WTC11 (cell line): Measurements from ENCODE around the gene C11orf97. TPM values are rescaled to one million over a fixed set of nuclear protein-coding genes. Genes with fewer than 3 reads are reported as not detected.

ENCODE experiments used
- ATAC-seq: fragments of 200-7000 bp; cut with Tn5 transposase; 2 replicates; pipeline ENCODE4 v1.10.0; 2021; ENCODE audit warnings: mild to moderate bottlenecking, moderate library complexity
- CTCF ChIA-PET: fragments of 300-600 bp; sonication (Branson Sonifier 250); formaldehyde crosslinking; loops from one replicate; lab custom pipeline; 2021; ENCODE audit warnings: antibody characterized with exemption; lab: Charles Lee
- POLR2A ChIA-PET: fragments of 350-600 bp; sonication (Branson Sonifier 250); formaldehyde crosslinking; loops from one replicate; lab custom pipeline; 2021; ENCODE audit warnings: antibody characterized with exemption; lab: Charles Lee
- DNase-seq: peaks from one replicate; pipeline ENCODE4 v3.0.0; 2021; ENCODE audit warnings: low spot score
- H3K27ac Mint-ChIP-seq: 2 replicates; pipeline ENCODE4 v1.8.0; 2021; ENCODE audit warnings: mixed read lengths
- H3K27me3 Mint-ChIP-seq: 2 replicates; pipeline ENCODE4 v1.8.0; 2021; ENCODE audit warnings: low read depth, mild to moderate bottlenecking, moderate library complexity, mixed read lengths
- H3K36me3 Mint-ChIP-seq: 2 replicates; pipeline ENCODE4 v1.8.0; 2021; ENCODE audit warnings: mixed read lengths
- H3K4me1 Mint-ChIP-seq: 2 replicates; pipeline ENCODE4 v1.8.0; 2022; ENCODE audit warnings: mixed read lengths
- H3K4me3 Mint-ChIP-seq: 2 replicates; pipeline ENCODE4 v1.8.0; 2021; ENCODE audit warnings: mild to moderate bottlenecking, moderate library complexity, mixed read lengths
- H3K9me3 Mint-ChIP-seq: 2 replicates; pipeline ENCODE4 v1.8.0; 2021; ENCODE audit warnings: mixed read lengths
- ARID4B ChIP-seq: sonication (generic); formaldehyde crosslinking; IDR thresholded peaks from 2 replicates; pipeline ENCODE4 v1.8.0; 2023; ENCODE audit warnings: missing genetic modification reagents, mild to moderate bottlenecking, borderline replicate concordance
- ELF4 ChIP-seq: sonication (generic); formaldehyde crosslinking; IDR thresholded peaks from 2 replicates; pipeline ENCODE4 v1.8.1; 2022; ENCODE audit warnings: low read depth, mild to moderate bottlenecking, moderate library complexity, missing genetic modification reagents
- FOXJ3 ChIP-seq: sonication (generic); formaldehyde crosslinking; IDR thresholded peaks from 2 replicates; pipeline ENCODE4 v1.9.0; 2021; ENCODE audit warnings: missing genetic modification reagents, mild to moderate bottlenecking, borderline replicate concordance
- FOXK1 ChIP-seq: sonication (generic); formaldehyde crosslinking; IDR thresholded peaks from 2 replicates; pipeline ENCODE4 v1.8.0; 2022; ENCODE audit warnings: mild to moderate bottlenecking, moderate library complexity, missing genetic modification reagents
- FOXP1 ChIP-seq: sonication (generic); formaldehyde crosslinking; IDR thresholded peaks from 2 replicates; pipeline ENCODE4 v1.8.0; 2022; ENCODE audit warnings: missing genetic modification reagents, mild to moderate bottlenecking, moderate library complexity, borderline replicate concordance
- HMGA2 ChIP-seq: fragments of 250-450 bp; sonication (Bioruptor Pico); IDR thresholded peaks from 2 replicates; pipeline ENCODE4 v1.4.0; 2021; ENCODE audit warnings: mild to moderate bottlenecking, moderate library complexity
- IRF1 ChIP-seq: sonication (generic); formaldehyde crosslinking; IDR thresholded peaks from 2 replicates; pipeline ENCODE4 v1.8.0; 2023; ENCODE audit warnings: missing genetic modification reagents
- NFATC4 ChIP-seq: fragments of 250-450 bp; sonication (Bioruptor Pico); IDR thresholded peaks from 2 replicates; pipeline ENCODE4 v1.9.0; 2021; ENCODE audit warnings: mild to moderate bottlenecking
- OVOL2 ChIP-seq: fragments of 250-450 bp; sonication (Bioruptor Pico); IDR thresholded peaks from 2 replicates; pipeline ENCODE4 v1.9.0; 2021; ENCODE audit warnings: mild to moderate bottlenecking, borderline replicate concordance
- PRDM15 ChIP-seq: sonication (generic); formaldehyde crosslinking; IDR thresholded peaks from 2 replicates; pipeline ENCODE4 v1.8.0; 2022; ENCODE audit warnings: missing genetic modification reagents
- RELA ChIP-seq: sonication (generic); formaldehyde crosslinking; IDR thresholded peaks from 2 replicates; pipeline ENCODE4 v1.8.1; 2022; ENCODE audit warnings: missing genetic modification reagents, mild to moderate bottlenecking, borderline replicate concordance
- RORB ChIP-seq: fragments of 250-450 bp; sonication (Bioruptor Pico); IDR thresholded peaks from 2 replicates; pipeline ENCODE4 v1.9.0; 2021; ENCODE audit warnings: mild to moderate bottlenecking
- SMAD4 ChIP-seq: sonication (generic); formaldehyde crosslinking; IDR thresholded peaks from 2 replicates; pipeline ENCODE4 v1.8.0; 2022; ENCODE audit warnings: mild to moderate bottlenecking, missing genetic modification reagents
- SOX15 ChIP-seq: fragments of 250-450 bp; sonication (Bioruptor Pico); IDR thresholded peaks from 2 replicates; pipeline ENCODE4 v1.9.0; 2021; ENCODE audit warnings: mild to moderate bottlenecking
- TEAD1 ChIP-seq: sonication (generic); formaldehyde crosslinking; IDR thresholded peaks from 2 replicates; pipeline ENCODE4 v1.8.0; 2022; ENCODE audit warnings: mild to moderate bottlenecking, missing genetic modification reagents
- ZBTB43 ChIP-seq: sonication (generic); formaldehyde crosslinking; IDR thresholded peaks from 2 replicates; pipeline ENCODE4 v1.8.1; 2023; ENCODE audit warnings: mild to moderate bottlenecking, missing genetic modification reagents
- ZNF121 ChIP-seq: sonication (generic); formaldehyde crosslinking; IDR thresholded peaks from 2 replicates; pipeline ENCODE4 v1.8.0; 2023; ENCODE audit warnings: missing genetic modification reagents
- ZNF317 ChIP-seq: sonication (generic); formaldehyde crosslinking; IDR thresholded peaks from 2 replicates; pipeline ENCODE4 v1.8.1; 2023; ENCODE audit warnings: low read depth, mild to moderate bottlenecking, moderate library complexity, missing genetic modification reagents, borderline replicate concordance
- ZNF512 ChIP-seq: sonication (generic); formaldehyde crosslinking; IDR thresholded peaks from 2 replicates; pipeline ENCODE4 v1.8.1; 2022; ENCODE audit warnings: missing genetic modification reagents, borderline replicate concordance
- total RNA-seq: library from RNA; stranded (reverse); gene quantifications from 3 replicates; pipeline ENCODE4 v1.2.3, GENCODE V29; 2021
- TF ChIP-seq, protein P1 (sequence below): fragments of 250-450 bp; sonication (Bioruptor Pico); IDR thresholded peaks from 2 replicates; pipeline ENCODE4 v2.1.2; 2022; ENCODE audit warnings: mild to moderate bottlenecking, moderate library complexity

Gene C11orf97
- total RNA-seq, 1 experiment from 2014 or later, result not detected

DNA sequence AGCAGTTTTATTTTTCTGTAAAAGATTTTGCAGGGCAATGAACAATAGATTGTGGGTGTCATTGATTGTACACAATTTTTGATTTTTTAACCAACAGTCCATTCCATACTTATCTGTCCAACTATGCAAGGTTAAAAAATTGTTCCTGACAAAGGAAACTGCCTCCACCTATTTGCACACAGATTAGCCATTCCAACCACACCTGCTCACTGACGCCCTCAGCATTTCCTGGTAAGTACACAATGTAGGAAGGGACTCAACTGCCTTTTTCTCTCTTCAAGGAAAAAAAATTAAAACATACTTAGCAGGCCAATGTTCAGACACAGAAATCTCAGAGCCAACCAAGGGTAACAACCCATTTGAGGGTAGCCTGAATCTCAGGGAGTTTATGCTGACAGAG lies 27.2 kb downstream of the C11orf97 start:
- Mint-ChIP-seq H3K4me3 (no peak overlapping the region), H3K27ac (no peak overlapping the region), H3K4me1 (peaks cover 14% of the 10 kb centered on the region), H3K27me3 (peaks cover 23% of the 10 kb centered on the region), H3K36me3 (no peaks in the 10 kb centered on the region), H3K9me3 (no peaks in the 10 kb centered on the region)
- DNase-seq, result no peak
- TF ChIP-seq RELA (CRISPR knock-in tag), result no peak
- no peak for TF ChIP-seq HMGA2 (CRISPR knock-in tag)
- TF ChIP-seq ZNF512 (CRISPR knock-in tag), result no peak
- no peak for TF ChIP-seq FOXJ3
- TF ChIP-seq ZNF317 (CRISPR knock-in tag), result no peak
- no peak for TF ChIP-seq FOXP1 (CRISPR knock-in tag)
- TF ChIP-seq, protein P1, sequence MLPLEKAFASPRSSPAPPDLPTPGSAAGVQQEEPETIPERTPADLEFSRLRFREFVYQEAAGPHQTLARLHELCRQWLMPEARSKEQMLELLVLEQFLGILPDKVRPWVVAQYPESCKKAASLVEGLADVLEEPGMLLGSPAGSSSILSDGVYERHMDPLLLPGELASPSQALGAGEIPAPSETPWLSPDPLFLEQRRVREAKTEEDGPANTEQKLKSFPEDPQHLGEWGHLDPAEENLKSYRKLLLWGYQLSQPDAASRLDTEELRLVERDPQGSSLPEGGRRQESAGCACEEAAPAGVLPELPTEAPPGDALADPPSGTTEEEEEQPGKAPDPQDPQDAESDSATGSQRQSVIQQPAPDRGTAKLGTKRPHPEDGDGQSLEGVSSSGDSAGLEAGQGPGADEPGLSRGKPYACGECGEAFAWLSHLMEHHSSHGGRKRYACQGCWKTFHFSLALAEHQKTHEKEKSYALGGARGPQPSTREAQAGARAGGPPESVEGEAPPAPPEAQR (CRISPR knock-in tag), result no peak
- TF ChIP-seq RORB (CRISPR knock-in tag), result no peak
- no peak for TF ChIP-seq NFATC4 (CRISPR knock-in tag)
- no peak for TF ChIP-seq OVOL2 (CRISPR knock-in tag)
- no peak for TF ChIP-seq ZNF121
- TF ChIP-seq SMAD4 (CRISPR knock-in tag), result no peak
- CTCF ChIA-PET, result no interaction called here
- POLR2A ChIA-PET, result no interaction called here
- ATAC-seq, result no peak

GRCh38 chr11:94543695-94544645 lies 31.7 kb downstream of the C11orf97 start, which contains the start of gene FUT4:
Gene FUT4 (plus strand): TSS chr11:94543921. CDS start chr11:94544134, 213 bp downstream.
- no peaks in the 10 kb centered on the region for H3K36me3 Mint-ChIP-seq
- H3K27me3 Mint-ChIP-seq, result peaks cover 47% of the 10 kb centered on the region
- DNase-seq, result peak; percentile 87
- H3K9me3 Mint-ChIP-seq, result no peaks in the 10 kb centered on the region
- ATAC-seq, result peak; percentile 88
- CTCF ChIA-PET, result interaction anchor here (0.6 to 1.8 kb wide), 5 partner anchors 9 to 27 kb away, joined by 3 to 5 read pairs (median 4); no protein-coding TSS in a partner anchor
- H3K4me1 Mint-ChIP-seq, result peaks cover 30% of the 10 kb centered on the region
- peak within 1 kb of the TSS; percentile 97 for H3K4me3 Mint-ChIP-seq
- peak within 1 kb of the TSS; percentile 99 for H3K27ac Mint-ChIP-seq
- POLR2A ChIA-PET, result interaction anchor here (0.7 to 1.2 kb wide), 2 partner anchors 23 to 50 kb away, joined by 3 read pairs; no protein-coding TSS in a partner anchor
- no peak for TF ChIP-seq FOXJ3
- TF ChIP-seq ARID4B (CRISPR knock-in tag), result peak; percentile 79; the same call in 1 of the 2 replicates
- peak; percentile 77; the same call in 1 of the 2 replicates for TF ChIP-seq PRDM15 (CRISPR knock-in tag)
- 0 out of 2 replicates have a peak, but pooled peaks have one; percentile 24 for TF ChIP-seq FOXK1 (CRISPR knock-in tag)
- TF ChIP-seq IRF1 (CRISPR knock-in tag), result no peak
- peak; percentile 87 for TF ChIP-seq ZBTB43 (CRISPR knock-in tag)
- TF ChIP-seq TEAD1, result peak; percentile 84
- TF ChIP-seq FOXP1 (CRISPR knock-in tag), result 0 out of 2 replicates have a peak, but pooled peaks have one; percentile 9
- no peak for TF ChIP-seq SOX15 (CRISPR knock-in tag)
- no peak for TF ChIP-seq ELF4 (CRISPR knock-in tag)
- no peak for TF ChIP-seq RORB (CRISPR knock-in tag)
